ENCODE data around the gene VSTM2B.

VSTM2B gene

GRCh38 chr19:29497686-29498436, 27.9 kb upstream of the VSTM2B start:
- DNase-seq, result no peak

- no peak for DNase-seq
Observed at GRCh38 chr19:29499261-29499920, 26.4 kb upstream of the VSTM2B start.

- DNase-seq, result no peak
Observed at GRCh38 chr19:29499921-29500590, 25.7 kb upstream of the VSTM2B start.

- no peak for DNase-seq
Observed at GRCh38 chr19:29501816-29502580, 23.8 kb upstream of the VSTM2B start.

GRCh38 chr19:29502581-29502850, 23.3 kb upstream of the VSTM2B start:
- DNase-seq, result no peak

GRCh38 chr19:29503140-29503758, 22.5 kb upstream of the VSTM2B start:
- DNase-seq, result no peak

GRCh38 chr19:29503785-29504184, 22.0 kb upstream of the VSTM2B start:
- DNase-seq, result no peak

- DNase-seq, result no peak
Observed at GRCh38 chr19:29504454-29504853, 21.3 kb upstream of the VSTM2B start.

GRCh38 chr19:29505097-29505824, 20.5 kb upstream of the VSTM2B start:
- DNase-seq, result no peak

- DNase-seq, result no peak
Observed at GRCh38 chr19:29506619-29506911, 19.2 kb upstream of the VSTM2B start.

- DNase-seq, result no peak
Observed at GRCh38 chr19:29507081-29507860, 18.5 kb upstream of the VSTM2B start.

- no peak for DNase-seq
Observed at GRCh38 chr19:29508181-29508580, 17.6 kb upstream of the VSTM2B start.

- DNase-seq, result no peak
Observed at GRCh38 chr19:29509456-29509855, 16.3 kb upstream of the VSTM2B start.

- no peak for DNase-seq
Observed at GRCh38 chr19:29510701-29511265, 15.0 kb upstream of the VSTM2B start.

- no peak for DNase-seq
Observed at GRCh38 chr19:29511768-29512167, 14.0 kb upstream of the VSTM2B start.

- no peak for DNase-seq
Observed at GRCh38 chr19:29512748-29513147, 13.0 kb upstream of the VSTM2B start.

GRCh38 chr19:29514525-29515232, 11.1 kb upstream of the VSTM2B start:
- DNase-seq, result no peak

GRCh38 chr19:29515233-29515619, 10.6 kb upstream of the VSTM2B start:
- no peak for DNase-seq

GRCh38 chr19:29515706-29516357, 10.0 kb upstream of the VSTM2B start:
- no peak for DNase-seq

GRCh38 chr19:29516358-29516725, 9.5 kb upstream of the VSTM2B start:
- DNase-seq, result no peak
